Nephron (organoid): ENCODE results near the gene TMA7.
"Not testable (repeated sequence)": the region's sequence is repeated elsewhere in the genome, so short reads cannot be mapped to it uniquely, and the experiment has no call there.

Experiments
- H3K27ac Mint-ChIP-seq, 3 experiments: 2 replicates each; pipeline ENCODE4 v1.8.0; 2020; ENCODE audit warnings: mixed read lengths in 3 of 3, mild to moderate bottlenecking in 2 of 3, moderate library complexity in 1 of 3
- H3K27me3 Mint-ChIP-seq: 2 replicates; pipeline ENCODE4 v1.8.0; 2021; ENCODE audit warnings: low read depth, mild to moderate bottlenecking, moderate library complexity, mixed read lengths
- H3K36me3 Mint-ChIP-seq: 2 replicates; pipeline ENCODE4 v1.8.0; 2020; ENCODE audit warnings: low read depth, mixed read lengths
- H3K4me1 Mint-ChIP-seq: 2 replicates; pipeline ENCODE4 v1.8.0; 2020; ENCODE audit warnings: mixed read lengths
- H3K4me3 Mint-ChIP-seq, 3 experiments: 2 replicates each; pipeline ENCODE4 v1.8.0; 2020; ENCODE audit warnings: mild to moderate bottlenecking in 3 of 3, mixed read lengths in 3 of 3, moderate library complexity in 2 of 3
- H3K9me3 Mint-ChIP-seq: 2 replicates; pipeline ENCODE4 v1.8.0; 2020; ENCODE audit warnings: mixed read lengths
- TF ChIP-seq, protein P1 (sequence below), 3 experiments: fragments of 200-600 bp; sonication (generic); IDR thresholded peaks; one replicate each; pipeline ENCODE4 v1.5.0; 2021; ENCODE audit warnings: antibody characterized with exemption in 3 of 3; ENCODE audit not compliant: unreplicated experiment in 3 of 3

TMA7 gene

DNA sequence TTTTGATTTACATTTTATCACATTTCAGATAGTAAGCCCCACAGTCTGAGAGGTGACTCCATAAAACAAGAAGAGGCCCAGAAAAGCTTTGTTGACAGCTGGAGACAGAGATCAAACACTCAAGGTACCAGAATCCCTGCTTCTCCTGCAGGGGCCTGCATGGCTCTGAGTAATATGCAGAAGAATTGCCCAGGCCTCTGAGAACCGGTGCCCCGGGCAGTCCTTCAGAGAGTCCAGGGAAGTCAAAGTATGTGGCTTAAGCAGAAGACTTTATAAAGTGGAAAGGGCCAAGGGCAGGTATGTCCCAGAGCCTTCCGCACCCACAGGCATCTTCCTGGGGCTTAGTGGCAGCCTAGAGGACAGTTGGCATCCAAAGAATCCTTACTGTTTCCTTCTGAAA, 19.3 kb downstream of the TMA7 start:
- TF ChIP-seq, protein P1, sequence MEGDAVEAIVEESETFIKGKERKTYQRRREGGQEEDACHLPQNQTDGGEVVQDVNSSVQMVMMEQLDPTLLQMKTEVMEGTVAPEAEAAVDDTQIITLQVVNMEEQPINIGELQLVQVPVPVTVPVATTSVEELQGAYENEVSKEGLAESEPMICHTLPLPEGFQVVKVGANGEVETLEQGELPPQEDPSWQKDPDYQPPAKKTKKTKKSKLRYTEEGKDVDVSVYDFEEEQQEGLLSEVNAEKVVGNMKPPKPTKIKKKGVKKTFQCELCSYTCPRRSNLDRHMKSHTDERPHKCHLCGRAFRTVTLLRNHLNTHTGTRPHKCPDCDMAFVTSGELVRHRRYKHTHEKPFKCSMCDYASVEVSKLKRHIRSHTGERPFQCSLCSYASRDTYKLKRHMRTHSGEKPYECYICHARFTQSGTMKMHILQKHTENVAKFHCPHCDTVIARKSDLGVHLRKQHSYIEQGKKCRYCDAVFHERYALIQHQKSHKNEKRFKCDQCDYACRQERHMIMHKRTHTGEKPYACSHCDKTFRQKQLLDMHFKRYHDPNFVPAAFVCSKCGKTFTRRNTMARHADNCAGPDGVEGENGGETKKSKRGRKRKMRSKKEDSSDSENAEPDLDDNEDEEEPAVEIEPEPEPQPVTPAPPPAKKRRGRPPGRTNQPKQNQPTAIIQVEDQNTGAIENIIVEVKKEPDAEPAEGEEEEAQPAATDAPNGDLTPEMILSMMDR (IDR thresholded peaks at IDR 0.05; ENCODE audit: unreplicated experiment in 3 of 3), result no peak
- no peak overlapping the region for H3K4me3 Mint-ChIP-seq
- H3K27me3 Mint-ChIP-seq, result no peaks in the 10 kb centered on the region
- H3K36me3 Mint-ChIP-seq, result peaks cover 26% of the 10 kb centered on the region
- H3K4me1 Mint-ChIP-seq, result no peaks in the 10 kb centered on the region
- no peak overlapping the region for H3K27ac Mint-ChIP-seq
- no peaks in the 10 kb centered on the region for H3K9me3 Mint-ChIP-seq

DNA sequence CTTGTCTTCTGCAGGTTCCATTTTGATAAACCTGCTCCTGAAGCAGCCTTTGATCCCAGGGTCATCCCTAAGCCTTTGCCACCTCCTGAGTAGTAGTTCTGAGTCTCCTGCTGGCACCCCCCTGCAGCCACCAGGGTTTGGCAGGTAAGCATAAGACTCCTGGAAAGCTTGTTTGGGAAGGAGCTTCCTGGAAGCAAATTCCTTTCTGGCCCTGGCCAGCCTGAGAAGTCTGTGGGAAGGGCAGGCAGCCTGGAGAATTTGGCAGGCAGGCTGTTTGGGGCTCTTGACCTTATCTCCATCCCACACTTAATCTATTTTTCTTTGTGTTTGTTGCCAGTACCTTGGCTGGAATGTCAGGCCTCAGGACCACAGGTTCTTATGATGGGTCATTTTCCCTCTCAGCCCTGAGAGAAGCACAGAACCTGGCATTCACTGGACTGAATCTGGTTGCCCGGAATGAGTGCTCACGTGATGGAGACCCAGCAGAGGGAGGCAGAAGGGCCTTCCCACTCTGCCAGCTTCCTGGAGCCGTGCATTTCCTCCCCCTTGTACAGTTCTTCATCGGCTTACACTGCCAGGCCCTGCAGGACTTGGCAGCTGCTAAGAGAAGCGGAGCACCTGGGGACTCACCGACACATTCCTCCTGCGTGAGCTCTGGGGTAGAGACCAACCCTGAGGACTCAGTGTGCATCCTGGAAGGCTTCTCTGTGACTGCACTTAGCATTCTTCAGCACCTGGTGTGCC, 19.9 kb downstream of the TMA7 start:
- Mint-ChIP-seq H3K4me3 (no peak overlapping the region), H3K9me3 (no peaks in the 10 kb centered on the region), H3K27ac (no peak overlapping the region), H3K27me3 (no peaks in the 10 kb centered on the region), H3K4me1 (no peaks in the 10 kb centered on the region), H3K36me3 (peaks cover 21% of the 10 kb centered on the region)
- TF ChIP-seq, protein P1 (IDR thresholded peaks at IDR 0.05; ENCODE audit: unreplicated experiment in 3 of 3), result no peak

DNA sequence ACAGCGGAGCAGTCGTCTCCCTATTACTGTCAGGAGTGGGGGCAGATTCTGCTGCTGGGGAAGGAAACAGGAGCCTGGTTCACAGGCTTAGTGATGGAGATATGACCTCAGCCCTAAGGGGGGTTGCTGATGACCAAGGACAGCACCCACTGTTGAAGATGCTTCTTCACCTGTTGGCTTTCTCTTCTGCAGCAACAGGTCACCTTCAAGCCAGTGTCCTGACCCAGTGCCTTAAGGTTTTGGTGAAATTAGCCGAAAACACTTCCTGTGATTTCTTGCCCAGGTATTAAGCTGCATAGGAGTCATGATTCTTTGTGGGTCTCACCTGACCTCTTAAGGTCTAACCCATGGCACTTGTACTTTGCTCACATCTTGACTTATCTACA, 20.5 kb downstream of the TMA7 start:
- H3K36me3 Mint-ChIP-seq, result peaks cover 18% of the 10 kb centered on the region
- no peak overlapping the region for H3K27ac Mint-ChIP-seq
- peaks cover 2% of the 10 kb centered on the region for H3K4me1 Mint-ChIP-seq
- H3K27me3 Mint-ChIP-seq, result no peaks in the 10 kb centered on the region
- no peak overlapping the region for H3K4me3 Mint-ChIP-seq
- no peaks in the 10 kb centered on the region for H3K9me3 Mint-ChIP-seq
- TF ChIP-seq, protein P1 (IDR thresholded peaks at IDR 0.05; ENCODE audit: unreplicated experiment in 3 of 3), result no peak

DNA sequence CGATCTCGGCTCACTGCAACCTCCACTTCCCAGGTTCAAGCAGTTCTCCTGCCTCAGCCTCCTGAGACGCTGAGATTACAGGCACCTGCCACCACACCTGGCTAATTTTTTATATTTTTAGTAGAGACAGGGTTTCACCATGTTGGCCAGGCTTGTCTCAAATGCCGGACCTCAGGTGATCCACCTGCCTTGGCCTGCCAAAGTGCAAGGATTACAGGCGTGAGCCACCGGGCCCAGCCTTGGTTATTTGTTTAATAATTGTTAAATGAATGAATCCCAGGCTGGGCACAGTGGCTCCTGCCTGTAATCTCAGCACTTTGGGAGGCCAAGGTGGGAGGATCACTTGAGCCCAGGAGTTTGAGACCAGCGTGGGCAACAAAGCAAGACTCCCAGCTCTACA, 21.7 kb downstream of the TMA7 start:
- H3K27ac Mint-ChIP-seq, H3K9me3 Mint-ChIP-seq, H3K4me3 Mint-ChIP-seq, H3K4me1 Mint-ChIP-seq, H3K27me3 Mint-ChIP-seq: not testable (repeated sequence)
- peaks cover 18% of the 10 kb centered on the region for H3K36me3 Mint-ChIP-seq

DNA sequence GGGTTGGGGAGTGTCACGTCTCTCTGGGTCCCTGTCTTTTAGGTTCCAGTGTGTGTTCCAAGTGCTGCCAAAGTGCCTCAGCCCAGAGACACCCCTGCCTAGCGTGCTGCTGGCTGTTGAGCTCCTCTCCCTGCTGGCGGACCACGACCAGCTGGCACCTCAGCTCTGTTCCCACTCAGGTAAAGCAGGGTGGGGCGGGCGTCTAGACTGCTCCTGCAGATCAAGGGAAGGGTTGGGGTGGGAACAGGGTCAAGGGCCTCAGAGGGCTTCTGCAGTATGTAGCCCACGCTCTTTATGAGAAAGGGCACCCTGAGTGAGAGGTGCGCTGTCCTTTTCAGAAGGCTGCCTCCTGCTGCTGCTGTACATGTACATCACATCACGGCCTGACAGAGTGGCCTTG, 23.6 kb downstream of the TMA7 start:
- Mint-ChIP-seq H3K4me1 (peaks cover 12% of the 10 kb centered on the region), H3K27ac (no peak overlapping the region), H3K4me3 (no peak overlapping the region), H3K9me3 (no peaks in the 10 kb centered on the region), H3K27me3 (no peaks in the 10 kb centered on the region), H3K36me3 (peaks cover 15% of the 10 kb centered on the region)
- TF ChIP-seq, protein P1 (IDR thresholded peaks at IDR 0.05; ENCODE audit: unreplicated experiment in 3 of 3), result no peak

GRCh38 chr3:48464713-48465221, 24.7 kb downstream of the TMA7 start:
- Mint-ChIP-seq H3K4me3 (no peak overlapping the region), H3K27ac (peak overlapping the region in 1 of 3 experiments; percentile 96), H3K36me3 (peaks cover 12% of the 10 kb centered on the region), H3K27me3 (no peaks in the 10 kb centered on the region), H3K4me1 (peaks cover 16% of the 10 kb centered on the region), H3K9me3 (no peaks in the 10 kb centered on the region)
- TF ChIP-seq, protein P1 (IDR thresholded peaks at IDR 0.05; ENCODE audit: unreplicated experiment in 3 of 3), result no peak
